Esophagus muscularis mucosa (tissue), 4 donors: Measurements from ENCODE around the gene MEX3A. TPM values are rescaled to one million over a fixed set of nuclear protein-coding genes. Genes with fewer than 3 reads are reported as not detected.

Experiments
- DNase-seq: peaks from one replicate; pipeline ENCODE4 v3.0.0-alpha.2; 2017; ENCODE audit errors: extremely low spot score
- H3K27ac ChIP-seq, 4 donors: fragments of 200-600 bp; sonication (generic); replicated peaks in 1 of 4; 1 replicate in 3 of 4; 2 replicates in 1 of 4; pipeline ENCODE4 v1.5.1; 2016 to 2019; ENCODE audit warnings: mild to moderate bottlenecking in 1 of 4
- H3K27me3 ChIP-seq, 4 donors: fragments of 200-600 bp; sonication (generic); one replicate each; pipeline versions ENCODE4 v1.5.1 to v1.6.0; 2016 to 2019
- H3K36me3 ChIP-seq, 4 donors: fragments of 200-600 bp; sonication (generic); one replicate each; pipeline ENCODE4 v1.5.1; 2016 to 2019
- H3K4me1 ChIP-seq, 4 donors: fragments of 200-600 bp; sonication (generic); one replicate each; pipeline ENCODE4 v1.5.1; 2016 to 2019
- H3K4me3 ChIP-seq, 4 donors: fragments of 200-600 bp; sonication (generic); 1 replicate in 2 of 4; 2 replicates in 2 of 4; pipeline ENCODE4 v1.5.1; 2016 to 2019; ENCODE audit warnings: mild to moderate bottlenecking in 4 of 4, moderate library complexity in 1 of 4
- H3K9me3 ChIP-seq, 4 donors: fragments of 200-600 bp; sonication (generic); 1 replicate in 3 of 4; 2 replicates in 1 of 4; pipeline ENCODE4 v1.5.1; 2016 to 2019
- CTCF ChIP-seq, 3 experiments: fragments of 200-600 bp in 2 of 3; fragments of 450-650 bp in 1 of 3; sonication (generic) in 2 of 3; IDR thresholded peaks; one replicate each; pipeline ENCODE4 v1.5.1; 2017 to 2019; ENCODE audit warnings: antibody characterized with exemption in 3 of 3, mild to moderate bottlenecking in 2 of 3, moderate library complexity in 1 of 3
- EP300 ChIP-seq: sonication (generic); formaldehyde crosslinking; IDR thresholded peaks from one replicate; pipeline ENCODE4 v1.6.1; 2017; ENCODE audit warnings: antibody characterized with exemption
- POLR2A ChIP-seq: fragments of 450-650 bp; IDR thresholded peaks from one replicate; pipeline ENCODE4 v1.6.1; 2017; ENCODE audit warnings: antibody characterized with exemption, moderate library complexity, mild to moderate bottlenecking, low read depth
- POLR2AphosphoS5 ChIP-seq, 2 donors: sonication (generic); formaldehyde crosslinking; IDR thresholded peaks; one replicate each; pipeline ENCODE4 v1.6.1; 2017; ENCODE audit warnings: antibody characterized with exemption in 2 of 2
- WGBS: methylation state at CpG from one replicate; pipeline ENCODE4 v1.1.5; 2018; 5-methylcytosine and 5-hydroxymethylcytosine counted together
- intact Hi-C: fragments of 100-400 bp; cut with DNase I; formaldehyde crosslinking; loops from one replicate; pipeline ENCODE4 v1.15.1; 2023
- total RNA-seq, 4 donors: library from RNA; depleted of rRNA; stranded (reverse); fragments of >200 nt; gene quantifications; one replicate each; pipeline versions ENCODE4 v1.1.0 to v1.2.1, GENCODE V29; 2016

Gene MEX3A
- total RNA-seq, 4 donors from 2014 or later, result under 0.01 to 1.6 (median 0.66) TPM

DNA sequence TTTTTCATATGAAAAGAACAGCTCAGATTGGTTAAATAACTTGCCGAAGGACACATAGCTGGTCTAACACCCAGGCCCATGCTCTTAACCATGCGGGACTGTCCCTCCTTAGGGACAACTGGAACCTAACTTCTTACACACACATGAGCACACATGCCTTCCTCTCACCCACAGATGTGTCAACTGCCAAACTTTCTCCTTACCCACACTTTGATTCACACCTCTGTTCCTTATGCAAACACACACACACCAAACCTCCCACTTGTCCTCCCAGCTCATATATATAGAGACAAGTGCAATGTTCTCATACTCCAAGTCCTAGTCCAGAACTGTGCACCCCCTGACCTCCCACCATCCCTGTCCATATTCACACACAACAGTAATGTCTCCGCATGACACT is 17.1 kb downstream of the MEX3A start:
- 91% methylated on average over 3 of the region's 3 CpGs for WGBS
- TF ChIP-seq CTCF (IDR thresholded peaks at IDR 0.05), result no peak
- Histone ChIP-seq H3K36me3 (no peaks in the 10 kb centered on the region), H3K4me1 (no peaks in the 10 kb centered on the region), H3K4me3 (no peak overlapping the region), H3K27me3 (peaks cover 0 to 5% (median 0%) of the 10 kb centered on the region in 4 donors), H3K9me3 (no peaks in the 10 kb centered on the region), H3K27ac (no peak overlapping the region)
- no peak for DNase-seq
- intact Hi-C loops, result no loop called here

- no peaks in the 10 kb centered on the region for H3K4me1 ChIP-seq
- no peaks in the 10 kb centered on the region for H3K27me3 ChIP-seq
- no peak overlapping the region for H3K27ac ChIP-seq
- no peak for DNase-seq
- TF ChIP-seq POLR2A, result no peak
- no peak for TF ChIP-seq POLR2AphosphoS5 (IDR thresholded peaks at IDR 0.05)
- TF ChIP-seq CTCF (IDR thresholded peaks at IDR 0.05), result no peak
- TF ChIP-seq EP300, result no peak
- H3K36me3 ChIP-seq, result no peaks in the 10 kb centered on the region
- intact Hi-C loops, result no loop called here
- H3K9me3 ChIP-seq, result no peaks in the 10 kb centered on the region
- no peak overlapping the region for H3K4me3 ChIP-seq
- WGBS, result 95% methylated on average over 2 of the region's 2 CpGs
Measured at GRCh38 chr1:156064615-156065014, 17.6 kb downstream of the MEX3A start.

- no peak for TF ChIP-seq POLR2A
- no peak for TF ChIP-seq POLR2AphosphoS5 (IDR thresholded peaks at IDR 0.05)
- no peak for TF ChIP-seq EP300
- no peak for TF ChIP-seq CTCF (IDR thresholded peaks at IDR 0.05)
- H3K4me1 ChIP-seq, result no peaks in the 10 kb centered on the region
- no peaks in the 10 kb centered on the region for H3K27me3 ChIP-seq
- 67% methylated on average over 2 of the region's 2 CpGs for WGBS
- no peak overlapping the region for H3K4me3 ChIP-seq
- no peak overlapping the region for H3K27ac ChIP-seq
- H3K36me3 ChIP-seq, result peaks cover 0 to 3% (median under 1%) of the 10 kb centered on the region in 4 donors
- DNase-seq, result no peak
- intact Hi-C loops, result no loop called here
- H3K9me3 ChIP-seq, result no peaks in the 10 kb centered on the region
Measured at GRCh38 chr1:156063997-156064285, 18.3 kb downstream of the MEX3A start.

DNA sequence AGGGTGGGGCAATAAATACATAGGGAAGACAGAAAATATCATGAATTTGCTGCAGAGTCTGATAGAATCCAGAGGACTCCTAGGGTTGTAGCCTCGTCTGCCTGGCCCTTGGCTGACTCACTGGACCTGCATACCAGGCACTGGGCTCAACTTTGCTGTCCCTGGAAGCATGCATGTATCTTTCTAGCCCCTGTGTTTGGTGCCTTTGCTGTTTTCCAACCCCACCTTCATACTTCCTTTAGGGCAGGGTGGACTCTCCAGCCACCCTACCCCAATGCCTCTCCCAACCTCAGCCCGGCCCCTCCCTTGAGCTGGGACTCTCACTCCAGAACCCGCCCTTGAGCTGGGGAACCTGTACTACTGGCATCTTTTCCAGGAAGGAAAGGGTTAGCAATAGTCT is 20.1 kb downstream of the MEX3A start:
- DNase-seq, result no peak
- 83% methylated on average over 3 of the region's 3 CpGs for WGBS
- Histone ChIP-seq H3K9me3 (no peaks in the 10 kb centered on the region), H3K4me1 (no peaks in the 10 kb centered on the region), H3K36me3 (peaks cover 6 to 18% (median 10%) of the 10 kb centered on the region in 4 donors), H3K27ac (no peak overlapping the region), H3K4me3 (no peak overlapping the region), H3K27me3 (no peaks in the 10 kb centered on the region)
- no peak for TF ChIP-seq POLR2A
- no peak for TF ChIP-seq CTCF (IDR thresholded peaks at IDR 0.05)
- no peak for TF ChIP-seq EP300
- TF ChIP-seq POLR2AphosphoS5 (IDR thresholded peaks at IDR 0.05), result no peak
- intact Hi-C loops, result no loop called here

DNA sequence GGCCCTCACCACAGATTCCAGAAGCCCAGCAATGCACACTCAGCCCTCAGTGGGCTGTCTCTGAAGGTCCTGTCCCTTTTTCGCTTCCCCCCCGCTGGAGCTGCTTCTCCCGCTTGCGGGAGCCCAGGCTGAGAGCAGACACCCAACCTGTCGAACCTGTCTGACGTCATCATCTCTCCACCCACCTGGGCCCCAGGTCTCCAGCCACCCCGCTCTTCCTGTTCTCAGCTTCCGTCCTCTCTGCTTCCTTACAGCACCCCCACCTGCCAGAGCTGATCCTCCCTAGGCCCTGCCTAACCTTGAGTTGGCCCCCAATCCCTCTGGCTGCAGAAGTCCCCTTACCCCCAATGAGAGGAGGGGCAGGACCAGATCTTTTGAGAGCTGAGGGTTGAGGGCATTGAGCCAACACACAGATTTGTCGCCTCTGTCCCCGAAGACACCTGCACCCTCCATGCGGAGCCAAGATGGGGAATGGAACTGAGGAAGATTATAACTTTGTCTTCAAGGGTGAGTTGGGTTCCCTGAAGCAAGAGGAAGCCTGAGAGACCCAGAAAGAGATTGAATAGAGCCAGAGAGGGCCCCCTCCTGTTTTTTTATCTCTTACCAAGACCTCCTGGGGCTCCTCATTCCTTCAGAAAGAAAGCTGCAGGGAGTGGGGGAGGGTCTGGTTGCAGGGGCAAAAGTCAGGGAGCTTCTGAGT is 21.2 kb downstream of the MEX3A start, which contains the start of gene RAB25:
TSS of gene RAB25 (plus strand) at position 224 of the 700 bp plus-strand sequence. CDS start at position 465, 241 bp downstream.
- Histone ChIP-seq H3K27ac (no peak within 1 kb of the TSS), H3K27me3 (no peaks in the 10 kb centered on the region), H3K4me3 (no peak within 1 kb of the TSS), H3K36me3 (peaks cover 6 to 27% (median 10%) of the 10 kb centered on the region in 4 donors), H3K4me1 (peaks cover under 1 to 7% (median 3%) of the 10 kb centered on the region in 4 donors), H3K9me3 (no peaks in the 10 kb centered on the region)
- 48% methylated on average over 10 of the region's 11 CpGs for WGBS
- no peak for DNase-seq
- TF ChIP-seq POLR2AphosphoS5 (IDR thresholded peaks at IDR 0.05) (no peak), EP300 (no peak), CTCF (IDR thresholded peaks at IDR 0.05) (no peak), POLR2A (no peak)
- intact Hi-C loops, result no loop called here
